Fibroblast of skin of abdomen (primary cell): ENCODE data around the gene ADRA2B.

Experiments
- DNase-seq: peaks from one replicate; pipeline ENCODE4 v3.0.0-alpha.2; 2013

Gene ADRA2B

GRCh38 chr2:96103187-96103601 is 13.2 kb downstream of the ADRA2B start:
- no peak for DNase-seq

- no peak for DNase-seq
Observed at GRCh38 chr2:96102596-96103186, 13.7 kb downstream of the ADRA2B start.

GRCh38 chr2:96100893-96101304 is 15.5 kb downstream of the ADRA2B start:
- DNase-seq = no peak

- no peak for DNase-seq
Observed at GRCh38 chr2:96099861-96100798, 16.2 kb downstream of the ADRA2B start.

GRCh38 chr2:96098900-96099590 is 17.3 kb downstream of the ADRA2B start:
- no peak for DNase-seq

- DNase-seq = no peak
Observed at GRCh38 chr2:96097951-96098823, 18.2 kb downstream of the ADRA2B start.

GRCh38 chr2:96097441-96097840 is 18.9 kb downstream of the ADRA2B start:
- DNase-seq = no peak

- DNase-seq = no peak
Observed at GRCh38 chr2:96095116-96095636, 21.2 kb downstream of the ADRA2B start.

GRCh38 chr2:96093528-96093927 is 22.8 kb downstream of the ADRA2B start:
- no peak for DNase-seq

GRCh38 chr2:96092951-96093350 is 23.4 kb downstream of the ADRA2B start:
- DNase-seq = no peak

GRCh38 chr2:96092573-96092877 is 23.8 kb downstream of the ADRA2B start:
- no peak for DNase-seq

GRCh38 chr2:96091711-96092572 is 24.4 kb downstream of the ADRA2B start:
- no peak for DNase-seq

GRCh38 chr2:96091141-96091710 is 25.1 kb downstream of the ADRA2B start:
- no peak for DNase-seq

- no peak for DNase-seq
Observed at GRCh38 chr2:96090196-96090926, 26.0 kb downstream of the ADRA2B start.

- no peak for DNase-seq
Observed at GRCh38 chr2:96089356-96090195, 26.8 kb downstream of the ADRA2B start.

- DNase-seq = no peak
Observed at GRCh38 chr2:96088340-96089335, 27.7 kb downstream of the ADRA2B start.

- DNase-seq = no peak
Observed at GRCh38 chr2:96087130-96087529, 29.2 kb downstream of the ADRA2B start.
